GM12874 (cell line): ENCODE data around the gene RNF121.

ENCODE experiments used
- TF ChIP-seq, protein P1 (sequence below): IDR thresholded peaks from 2 replicates; pipeline ENCODE4 v1.5.1; 2011; ENCODE audit warnings: low read depth, mild to moderate bottlenecking, control low read depth, low read length, moderate library complexity; ENCODE audit not compliant: insufficient read depth

Gene RNF121

DNA sequence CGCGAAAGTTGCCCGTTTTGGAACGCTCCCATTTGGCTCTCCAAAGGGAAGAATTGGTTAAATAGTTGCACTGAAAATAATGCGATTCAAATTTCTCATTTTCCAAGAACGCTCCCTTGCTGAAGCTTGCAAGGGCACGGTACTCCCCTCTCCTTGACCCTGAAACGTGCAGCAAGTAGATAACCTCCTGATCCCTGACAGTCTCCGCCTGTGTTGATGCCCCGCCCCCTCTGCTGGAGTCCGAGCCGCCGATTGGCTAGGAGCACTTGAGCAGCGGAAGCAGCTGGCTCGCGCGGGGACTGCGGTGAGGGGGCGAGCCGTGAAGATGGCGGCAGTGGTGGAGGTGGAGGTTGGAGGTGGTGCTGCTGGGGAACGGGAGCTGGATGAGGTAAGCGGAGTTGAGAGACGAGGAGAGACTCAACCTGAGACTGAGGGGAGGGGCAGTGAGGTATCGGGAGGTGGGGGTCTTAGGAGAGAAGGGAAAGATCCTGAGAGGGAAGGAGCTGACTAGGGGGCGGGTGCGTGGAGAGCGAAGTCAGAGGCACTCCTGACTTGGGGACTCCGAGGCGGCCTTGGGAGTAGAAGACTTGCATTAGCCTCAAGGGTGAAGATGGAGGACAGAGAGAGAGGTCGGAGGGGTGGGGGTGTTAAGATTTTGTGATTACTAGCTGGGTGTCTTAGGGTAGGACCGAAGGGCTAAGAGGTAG, at the start of gene RNF121:
Gene RNF121, plus strand, starts transcription at position 310 of the 707 bp plus-strand sequence. Its CDS starts 16 bp downstream, at position 326.
- TF ChIP-seq, protein P1, sequence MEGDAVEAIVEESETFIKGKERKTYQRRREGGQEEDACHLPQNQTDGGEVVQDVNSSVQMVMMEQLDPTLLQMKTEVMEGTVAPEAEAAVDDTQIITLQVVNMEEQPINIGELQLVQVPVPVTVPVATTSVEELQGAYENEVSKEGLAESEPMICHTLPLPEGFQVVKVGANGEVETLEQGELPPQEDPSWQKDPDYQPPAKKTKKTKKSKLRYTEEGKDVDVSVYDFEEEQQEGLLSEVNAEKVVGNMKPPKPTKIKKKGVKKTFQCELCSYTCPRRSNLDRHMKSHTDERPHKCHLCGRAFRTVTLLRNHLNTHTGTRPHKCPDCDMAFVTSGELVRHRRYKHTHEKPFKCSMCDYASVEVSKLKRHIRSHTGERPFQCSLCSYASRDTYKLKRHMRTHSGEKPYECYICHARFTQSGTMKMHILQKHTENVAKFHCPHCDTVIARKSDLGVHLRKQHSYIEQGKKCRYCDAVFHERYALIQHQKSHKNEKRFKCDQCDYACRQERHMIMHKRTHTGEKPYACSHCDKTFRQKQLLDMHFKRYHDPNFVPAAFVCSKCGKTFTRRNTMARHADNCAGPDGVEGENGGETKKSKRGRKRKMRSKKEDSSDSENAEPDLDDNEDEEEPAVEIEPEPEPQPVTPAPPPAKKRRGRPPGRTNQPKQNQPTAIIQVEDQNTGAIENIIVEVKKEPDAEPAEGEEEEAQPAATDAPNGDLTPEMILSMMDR = no peak

DNA sequence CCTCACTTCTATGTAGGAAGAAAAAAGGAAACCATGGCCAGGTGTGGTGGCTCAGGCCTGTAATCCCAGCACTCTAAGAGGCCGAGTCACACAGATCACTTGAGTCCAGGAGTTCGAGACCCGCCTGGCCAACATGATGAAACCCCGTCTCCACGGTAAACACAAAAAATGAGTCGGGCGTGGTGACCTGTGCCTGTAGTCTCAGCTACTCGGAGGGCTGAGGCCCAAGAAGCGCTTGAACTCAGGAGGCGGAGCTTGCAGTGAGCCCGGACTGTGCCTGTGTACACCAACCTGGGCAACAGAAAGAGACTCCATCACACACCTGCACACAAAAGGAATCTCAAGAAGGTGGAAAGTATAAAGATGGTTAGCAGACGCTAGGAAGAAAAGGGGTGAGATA, 32.9 kb upstream of the RNF121 start:
- TF ChIP-seq, protein P1 = no peak

DNA sequence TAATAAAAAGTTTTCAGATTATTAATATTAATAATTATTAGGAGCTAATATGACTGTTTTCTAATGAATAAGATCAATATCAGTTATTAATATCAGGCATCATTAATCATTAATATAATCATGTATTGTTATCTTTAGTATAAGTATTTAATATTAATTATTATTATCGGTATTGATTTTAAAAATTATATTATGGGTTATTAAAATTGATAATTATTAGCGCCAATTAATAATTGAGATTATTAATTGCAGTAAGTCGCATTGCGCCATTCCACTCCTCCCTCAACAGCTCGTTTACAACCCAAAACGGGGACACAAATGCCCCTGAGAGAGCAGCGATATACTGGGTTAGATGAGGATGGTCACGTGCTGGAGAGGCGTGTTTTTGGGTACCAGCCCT, 20.6 kb upstream of the RNF121 start:
- TF ChIP-seq, protein P1 = no peak

DNA sequence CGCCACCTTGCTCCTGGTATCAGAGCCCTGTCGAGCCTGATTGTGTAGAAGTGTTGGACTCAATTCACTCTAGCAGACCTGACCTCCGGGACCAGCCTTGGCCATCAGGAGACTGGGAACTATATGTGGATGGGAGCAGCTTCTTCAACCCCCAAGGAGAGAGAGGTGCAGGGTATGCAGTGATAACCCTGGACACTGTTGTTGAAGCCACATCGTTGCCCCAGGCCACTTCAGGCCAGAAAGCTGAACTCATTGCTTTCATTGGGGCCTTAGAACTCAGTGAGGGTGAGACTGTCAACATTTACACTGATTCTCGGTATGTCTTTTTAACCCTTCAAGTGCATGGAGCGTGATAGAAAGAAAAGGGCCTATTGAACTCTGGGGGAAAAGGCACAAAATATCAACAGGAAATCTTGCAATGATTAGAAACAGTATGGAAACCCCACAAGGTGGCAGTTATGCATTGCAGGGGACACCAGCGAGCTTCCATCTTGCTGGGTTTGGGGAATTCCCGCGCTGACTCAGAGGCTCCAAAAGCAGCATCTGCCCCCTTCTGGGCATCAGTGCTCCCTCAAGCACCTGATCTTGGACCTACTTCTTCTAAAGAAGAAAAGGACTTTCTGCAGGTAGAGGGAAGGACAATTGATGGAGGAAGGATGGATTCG, 17.4 kb upstream of the RNF121 start:
- TF ChIP-seq, protein P1 = 0 out of 2 replicates have a peak, but pooled peaks have one; percentile 22

DNA sequence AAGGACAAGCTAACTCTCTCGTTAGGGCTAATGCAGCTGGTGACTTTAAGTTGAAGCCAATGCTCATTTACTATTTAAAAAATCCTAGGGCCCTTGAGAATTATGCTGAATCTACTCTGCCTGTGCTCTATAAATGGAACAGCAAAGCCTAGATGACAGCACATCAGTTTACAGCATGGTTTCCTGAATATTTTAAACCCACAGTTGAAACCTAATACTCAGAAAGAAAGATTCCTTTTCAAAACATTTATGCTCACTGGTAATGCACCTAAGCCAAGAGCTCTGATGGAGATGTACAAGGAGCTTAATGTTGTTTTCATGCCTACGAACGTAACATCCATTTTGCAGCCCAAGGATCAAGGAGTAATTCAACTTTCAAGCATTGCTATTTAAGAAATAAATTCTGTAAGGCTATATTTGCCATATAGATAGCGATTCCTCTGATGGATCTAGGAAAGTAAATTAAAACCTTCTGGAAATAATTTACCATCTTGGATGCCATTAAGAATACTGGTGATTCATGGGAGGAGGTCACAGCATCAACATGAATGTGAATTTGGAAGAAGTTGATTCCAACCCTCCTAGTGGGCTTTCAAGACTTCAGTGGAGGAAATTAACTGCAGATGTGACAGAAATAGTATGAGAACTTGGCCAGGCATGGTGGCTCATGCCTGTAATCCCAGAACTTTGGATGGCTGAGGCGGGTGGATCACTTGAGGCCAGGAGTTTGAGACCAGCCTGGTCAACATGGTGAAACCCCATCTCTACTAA, 14.9 kb upstream of the RNF121 start:
- TF ChIP-seq, protein P1 = no peak

DNA sequence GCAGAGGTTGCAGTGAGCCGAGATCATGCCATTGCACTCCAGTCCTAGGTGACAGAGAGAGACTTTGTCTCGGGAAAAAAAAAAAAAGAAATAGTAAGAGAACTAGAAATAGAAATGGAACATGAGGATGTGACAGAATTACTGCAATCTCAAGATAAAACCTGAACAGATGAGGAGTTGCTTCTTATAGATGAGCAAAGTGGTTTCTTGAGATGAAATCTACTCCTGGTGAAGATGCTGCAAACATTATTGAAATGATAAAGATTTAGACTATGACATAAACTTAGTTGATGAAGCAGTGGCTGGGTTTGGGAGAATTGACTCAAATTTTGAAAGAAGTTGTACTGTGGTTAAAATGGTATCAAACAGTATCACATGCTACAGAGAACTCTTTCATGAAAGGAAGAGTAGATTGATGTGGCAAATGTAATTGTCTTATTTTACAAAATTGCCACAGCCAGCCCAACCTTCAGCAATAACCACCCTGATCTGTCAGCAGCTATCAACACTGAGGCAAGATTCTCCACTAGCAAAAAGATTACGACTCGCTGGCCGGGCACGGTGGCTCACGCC, 14.1 kb upstream of the RNF121 start:
- TF ChIP-seq, protein P1 = no peak

DNA sequence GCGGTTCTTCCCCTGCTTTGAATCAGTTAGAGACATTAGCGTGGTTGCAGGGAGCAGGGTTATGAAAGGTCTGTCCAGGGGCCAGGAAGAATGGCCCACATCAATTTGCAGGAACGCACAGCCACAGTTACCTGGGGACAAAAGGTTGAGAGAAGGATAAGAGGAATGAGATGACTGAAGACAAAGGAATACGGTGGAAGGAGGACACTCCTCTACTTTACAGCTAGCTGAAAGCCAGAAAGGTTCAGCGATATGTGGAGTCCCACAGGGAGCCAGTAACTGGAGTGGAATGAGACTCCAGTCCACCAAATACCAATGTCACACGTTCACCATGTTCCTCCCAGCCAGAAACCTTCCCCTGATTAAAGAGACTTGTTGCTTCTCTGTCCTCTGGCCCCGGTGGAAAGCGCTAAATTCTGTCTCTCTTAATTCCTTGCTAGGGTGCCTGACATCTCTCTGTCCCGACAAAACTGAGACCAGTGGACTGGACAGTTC, 11.2 kb upstream of the RNF121 start:
- TF ChIP-seq, protein P1 = no peak
